CD4-positive, alpha-beta T cell treated with Interleukin-12 subunit alpha and Interleukin-12 subunit beta, for 1 hour (primary cell): ENCODE results near the gene GLRX3.
A peak's percentile ranks its signal among the peaks of the same experiment; 100 is the strongest.
"Not testable (repeated sequence)": the region's sequence is repeated elsewhere in the genome, so short reads cannot be mapped to it uniquely, and the experiment has no call there.

Experiments used
- DNase-seq: peaks from one replicate; pipeline ENCODE4 v3.0.0-alpha.2; 2020

The GLRX3 gene

GRCh38 chr10:130136226-130137089, at the start of gene GLRX3:
TSS of gene GLRX3 (plus strand) at chr10:130136391. CDS start at chr10:130136421, 30 bp downstream.
- peak; percentile 88 for DNase-seq

DNA sequence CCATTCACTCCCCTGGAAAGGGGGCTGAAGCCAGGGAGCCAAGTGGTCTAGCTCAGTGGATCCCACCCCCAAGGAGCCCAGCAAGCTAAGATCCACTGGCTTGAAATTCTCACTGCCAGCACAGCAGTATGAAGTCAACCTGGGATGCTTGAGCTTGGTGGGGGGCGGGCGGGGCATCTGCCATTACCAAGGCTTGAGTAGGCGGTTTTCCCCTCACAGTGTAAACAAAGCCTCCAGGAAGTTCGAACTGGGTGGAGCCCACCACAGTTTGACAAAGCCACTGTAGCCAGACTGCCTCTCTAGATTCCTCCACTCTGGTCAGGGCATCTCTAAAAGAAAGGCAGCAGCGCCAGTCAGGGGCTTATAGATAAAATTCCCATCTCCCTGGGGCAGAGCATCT, 45.6 kb upstream of the GLRX3 start:
- DNase-seq: not testable (repeated sequence)

GRCh38 chr10:130099344-130099743, 36.8 kb upstream of the GLRX3 start:
- no peak for DNase-seq

DNA sequence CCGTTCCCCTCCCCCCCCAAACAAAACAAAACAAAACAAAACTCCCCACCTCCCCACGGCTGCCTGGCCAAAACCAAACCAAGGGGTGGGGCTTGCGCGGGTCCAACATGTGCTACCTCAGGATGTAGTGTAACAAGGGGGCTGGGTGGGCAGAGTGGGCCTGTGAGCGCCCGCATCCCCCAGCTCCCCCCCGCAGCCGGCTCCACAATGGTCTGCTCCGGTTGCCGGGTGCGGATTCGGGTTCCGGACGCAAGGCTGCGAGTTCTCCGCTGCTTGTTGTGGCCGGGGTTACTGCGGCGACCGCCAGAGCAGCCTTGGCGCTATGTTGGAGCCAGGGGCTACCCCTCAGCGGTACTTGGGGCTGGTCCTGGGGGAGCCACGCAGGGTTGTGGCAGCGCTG, 30.5 kb upstream of the GLRX3 start:
- DNase-seq: no peak

DNA sequence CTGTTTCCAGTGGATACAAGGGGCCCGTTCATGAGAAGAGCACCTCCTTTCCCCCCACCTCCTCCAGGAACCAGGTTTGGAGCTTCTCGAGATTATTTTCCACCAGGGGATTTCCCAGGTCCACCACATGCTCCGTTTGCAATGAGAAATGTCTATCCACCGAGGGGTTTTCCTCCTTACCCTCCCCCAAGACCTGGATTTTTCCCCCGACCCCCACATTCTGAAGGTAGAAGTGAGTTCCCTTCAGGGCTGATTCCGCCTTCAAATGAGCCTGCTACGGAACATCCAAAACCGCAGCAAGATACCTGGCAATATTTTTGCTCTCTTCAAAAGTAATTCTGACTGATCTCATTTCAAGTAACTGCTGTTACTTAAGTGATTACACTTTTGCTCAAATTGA, 28.0 kb upstream of the GLRX3 start:
- peak; percentile 24 for DNase-seq

DNA sequence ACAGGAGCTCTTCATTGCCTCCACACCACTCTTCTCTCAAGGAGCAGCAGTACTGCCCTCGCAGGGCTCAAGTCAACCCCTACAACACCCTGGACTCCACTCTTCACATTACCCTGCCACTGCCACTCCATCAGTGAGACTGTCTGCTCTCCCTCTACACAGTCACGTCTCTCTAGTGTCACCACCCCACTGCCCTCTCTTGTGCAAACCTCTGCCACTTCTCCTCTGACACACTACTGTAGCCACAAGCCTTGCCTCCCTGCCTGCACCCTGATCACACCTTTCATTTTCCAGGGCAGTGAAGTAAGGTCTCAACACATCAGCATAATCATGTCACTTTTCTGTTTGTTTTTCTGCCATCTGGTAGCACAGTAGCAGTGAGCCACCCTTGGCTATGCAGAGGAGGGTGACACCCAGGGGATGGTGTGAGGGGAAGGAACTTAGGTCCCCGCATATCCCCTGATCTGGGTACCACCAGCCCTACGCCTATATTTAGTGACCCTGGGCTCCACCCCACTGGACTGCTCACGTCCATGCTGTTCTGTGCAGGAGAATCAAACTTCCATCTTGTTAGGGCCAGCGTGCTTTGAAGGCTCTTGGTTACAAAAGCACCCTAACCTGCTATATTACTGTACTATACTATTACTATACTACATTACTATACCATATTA, 27.1 kb upstream of the GLRX3 start:
- DNase-seq: peak; percentile 16

- DNase-seq: peak; percentile 84
Measured at GRCh38 chr10:130109796-130110245, 26.4 kb upstream of the GLRX3 start.

DNA sequence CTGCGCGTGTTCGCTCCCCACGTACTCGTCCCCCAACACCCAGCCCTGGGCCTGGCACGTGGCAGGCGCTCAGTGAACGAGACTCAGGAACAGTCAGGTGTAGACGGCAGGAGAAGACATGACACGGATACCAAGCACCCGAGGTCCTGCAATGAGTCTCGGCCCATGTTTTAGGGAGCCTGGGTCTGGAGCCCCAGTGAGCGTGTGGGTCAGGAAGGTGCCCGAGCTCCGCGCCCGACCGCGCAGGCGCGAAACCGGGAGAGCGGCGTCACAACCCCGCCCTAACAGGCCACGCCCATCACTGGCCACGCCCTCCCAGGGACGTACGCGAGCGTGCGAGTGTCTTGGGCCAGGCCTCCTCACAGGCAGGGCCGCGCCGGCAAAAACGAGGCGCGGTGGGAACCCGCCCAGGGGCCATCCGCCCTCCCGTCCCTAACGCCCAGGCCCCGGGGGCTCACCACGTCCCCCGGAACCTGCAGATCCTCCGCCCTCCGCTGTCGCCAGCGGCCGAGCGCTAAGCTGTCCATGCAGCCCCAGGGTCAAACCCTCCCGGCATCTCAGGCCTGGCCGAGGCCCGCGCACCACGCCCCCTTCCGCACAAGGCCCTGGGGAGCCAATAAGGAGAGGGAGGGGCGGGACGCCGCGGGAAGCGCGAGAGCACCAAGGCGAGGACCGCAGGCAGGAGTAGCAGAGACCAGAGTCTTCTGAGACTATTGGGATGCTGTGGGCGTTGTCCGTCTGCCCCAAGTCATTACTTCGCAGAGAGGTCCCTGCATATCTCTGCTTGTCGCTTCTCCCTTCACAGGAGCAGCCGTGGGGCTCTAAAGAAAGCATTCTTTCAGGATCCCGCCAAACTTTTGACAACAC, 25.7 kb upstream of the GLRX3 start, which contains the start of gene C10orf143:
Gene C10orf143 (minus strand): TSS at position 585 of the 867 bp plus-strand sequence. CDS start 58 bp downstream, at position 527.
- DNase-seq: peak; percentile 97

GRCh38 chr10:130111113-130111851, 24.9 kb upstream of the GLRX3 start:
- DNase-seq: peak; percentile 96

DNA sequence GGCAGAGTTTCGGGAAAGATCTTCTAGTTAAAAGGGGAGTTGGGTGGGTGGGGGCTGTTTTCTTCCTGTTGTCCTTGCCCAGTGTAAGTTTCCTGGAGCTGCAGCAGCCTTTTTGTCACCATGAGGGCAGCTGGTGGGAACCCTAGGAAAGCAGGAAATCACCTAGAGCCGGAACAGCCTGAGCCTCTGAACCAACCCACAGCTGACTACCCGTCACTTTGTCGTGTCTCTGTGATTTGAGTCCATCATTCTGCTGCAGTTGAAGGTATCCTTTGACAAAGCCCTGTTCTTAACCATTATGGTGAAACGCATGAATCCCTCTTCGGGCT, 24.4 kb upstream of the GLRX3 start:
- DNase-seq: no peak

DNA sequence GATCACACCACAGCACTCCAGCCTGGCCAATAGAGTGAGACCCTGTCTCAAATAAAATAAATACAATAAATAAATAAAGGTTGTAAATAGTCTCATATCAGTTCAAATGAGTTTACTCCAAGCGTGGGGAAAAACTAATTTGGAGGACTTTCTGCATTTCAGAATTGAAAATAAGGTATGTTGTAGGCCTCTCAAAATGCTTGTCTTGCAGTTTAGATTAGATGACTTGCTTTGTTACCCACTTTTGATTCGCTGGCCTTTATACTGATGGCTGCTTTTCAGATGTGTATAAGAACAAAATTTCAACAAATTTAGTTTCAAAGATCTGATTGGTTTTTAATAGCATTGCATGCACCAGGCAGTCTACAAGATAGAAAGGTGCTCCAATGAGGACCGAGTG, 23.4 kb upstream of the GLRX3 start:
- DNase-seq: no peak

- DNase-seq: not testable (repeated sequence)
Measured at GRCh38 chr10:130116942-130117341, 19.2 kb upstream of the GLRX3 start.

- DNase-seq: not testable (repeated sequence)
Measured at GRCh38 chr10:130117535-130117934, 18.7 kb upstream of the GLRX3 start.

DNA sequence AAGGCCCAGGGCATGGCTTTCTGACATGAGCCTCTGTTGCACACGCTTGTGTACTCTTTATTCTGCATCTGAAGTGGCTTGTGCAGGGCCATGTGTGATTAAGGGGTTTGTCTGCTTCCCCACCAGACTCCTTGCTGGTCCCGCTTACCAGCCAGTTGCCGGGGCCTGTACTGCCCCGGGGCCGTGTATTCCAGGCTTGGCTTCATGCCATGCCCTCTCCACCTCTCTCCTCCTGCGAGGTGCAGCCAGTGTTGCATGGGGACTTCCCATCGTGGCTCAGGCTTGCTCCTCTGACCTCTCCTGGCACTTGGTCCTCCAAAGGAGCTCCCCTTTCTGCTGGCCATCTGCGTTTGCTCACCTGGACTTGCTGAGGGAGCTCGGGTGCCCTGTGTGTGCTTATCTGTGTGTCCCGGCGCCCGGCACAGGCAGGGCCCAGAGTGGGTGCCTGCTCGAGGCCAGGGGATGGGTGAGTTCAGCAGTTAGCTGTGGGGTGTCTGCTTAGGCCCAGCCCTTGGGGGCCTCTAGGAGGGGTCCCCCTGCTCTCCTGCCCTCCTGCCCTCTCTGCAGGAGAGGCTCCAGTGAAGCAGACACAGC, 14.6 kb upstream of the GLRX3 start:
- no peak for DNase-seq

DNA sequence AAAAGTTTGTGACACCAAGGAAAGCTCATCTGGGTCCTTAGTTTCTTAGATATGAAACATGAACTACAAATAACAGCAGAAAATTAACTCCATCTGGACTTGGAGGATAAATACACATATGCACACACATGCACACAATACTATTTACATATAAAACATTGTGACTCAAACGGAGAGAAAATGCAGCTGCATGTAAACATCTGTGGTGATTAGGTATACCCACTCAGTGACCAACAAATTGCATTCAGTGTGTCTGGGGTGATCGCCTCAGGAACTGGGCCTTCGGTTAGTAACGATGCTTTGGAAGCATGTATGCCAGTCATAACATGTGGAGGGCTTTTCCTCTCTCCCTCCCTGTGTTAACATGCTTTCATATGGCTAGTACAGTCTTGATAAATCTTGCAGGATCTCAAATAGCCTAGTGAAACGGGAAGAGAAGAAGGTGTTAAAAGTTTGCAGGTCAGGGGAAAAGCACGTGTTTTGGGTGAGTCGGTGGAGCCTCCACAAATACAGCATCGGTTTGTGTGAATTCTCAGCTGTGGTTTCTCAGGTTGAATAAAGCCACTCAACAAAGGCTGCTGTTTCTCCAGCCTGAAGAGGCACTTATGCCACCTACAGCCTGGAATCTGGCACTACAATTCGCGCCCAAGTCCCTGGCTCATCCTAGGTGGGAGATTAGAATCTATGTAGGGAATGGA, 8.7 kb upstream of the GLRX3 start:
- peak; percentile 65 for DNase-seq

- DNase-seq: no peak
Measured at GRCh38 chr10:130128062-130128781, 8.0 kb upstream of the GLRX3 start.

GRCh38 chr10:130128922-130129321, 7.3 kb upstream of the GLRX3 start:
- DNase-seq: no peak

DNA sequence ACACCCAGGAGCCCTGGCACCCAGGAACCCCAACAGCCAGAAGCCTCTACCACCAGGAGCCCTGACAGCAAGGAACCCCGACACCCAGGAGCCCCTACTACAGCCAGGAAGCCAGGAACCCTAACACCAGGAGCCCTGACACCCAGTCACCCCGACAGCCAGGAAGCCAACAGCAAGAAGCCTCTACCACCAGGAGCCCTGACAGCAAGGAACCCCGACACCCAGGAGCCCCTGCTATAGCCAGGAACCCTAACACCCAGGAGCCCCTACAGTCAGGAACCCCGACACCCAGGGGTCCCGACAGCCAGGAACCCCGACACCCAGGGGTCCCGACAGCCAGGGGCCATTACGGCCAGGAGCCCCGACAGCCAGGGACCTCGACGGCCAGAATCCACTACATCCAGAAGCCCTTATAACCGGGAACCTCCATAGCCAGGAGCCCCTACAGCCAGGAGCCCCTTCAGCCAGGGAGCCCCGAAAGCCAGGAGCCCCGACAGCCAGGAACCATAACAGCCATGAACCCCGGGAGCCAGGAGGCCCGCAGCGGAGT, 440 bp upstream of the GLRX3 start:
- DNase-seq: no peak

DNA sequence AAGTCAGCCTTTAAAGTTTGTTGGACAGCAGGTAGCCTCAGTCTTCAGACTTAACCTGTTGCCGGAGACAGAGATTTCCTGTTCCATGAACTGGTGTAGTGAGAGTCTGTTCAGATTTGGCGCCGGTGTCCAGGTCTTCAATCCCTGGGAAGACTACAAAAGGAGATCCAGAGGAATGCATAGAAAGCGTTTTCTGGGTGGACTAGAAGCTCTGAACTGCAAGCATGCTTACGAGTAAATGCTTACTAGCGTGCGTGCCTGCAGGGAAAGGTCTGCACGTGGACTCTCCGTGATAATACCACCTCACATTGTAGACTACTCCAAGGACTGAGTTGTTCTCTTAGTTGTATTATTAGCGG, 878 bp downstream of the GLRX3 start:
- no peak for DNase-seq
